GM12891 (cell line): Measurements from ENCODE around the gene TUBE1.

Experiments
- POLR2A ChIP-seq: IDR thresholded peaks from 2 replicates; pipeline ENCODE4 v1.6.1; 2011; ENCODE audit warnings: low read depth, low read length, control low read depth
- POLR2AphosphoS5 ChIP-seq: IDR thresholded peaks from 2 replicates; pipeline ENCODE4 v1.6.1; 2011; ENCODE audit warnings: low read depth, low read length, control low read depth
- TAF1 ChIP-seq: IDR thresholded peaks from 2 replicates; pipeline ENCODE4 v1.6.1; 2011; ENCODE audit warnings: low read depth, low read length, control low read depth

GRCh38 chr6:112040956-112041355 is 46.3 kb downstream of the TUBE1 start:
- TF ChIP-seq POLR2AphosphoS5 (no peak), POLR2A (no peak), TAF1 (no peak)
